HG02763 (cell line): ENCODE measurements around the gene ACOT4.
A peak's percentile ranks its signal among the peaks of the same experiment; 100 is the strongest.
"Not testable (repeated sequence)": the region's sequence is repeated elsewhere in the genome, so short reads cannot be mapped to it uniquely, and the experiment has no call there.

ENCODE experiments used
- ATAC-seq: cut with Tn5 transposase; IDR thresholded peaks from one replicate; pipeline ENCODE4 v1.9.1; 2021; ENCODE audit warnings: mild to moderate bottlenecking, moderate library complexity; ENCODE audit not compliant: unreplicated experiment

The ACOT4 gene

DNA sequence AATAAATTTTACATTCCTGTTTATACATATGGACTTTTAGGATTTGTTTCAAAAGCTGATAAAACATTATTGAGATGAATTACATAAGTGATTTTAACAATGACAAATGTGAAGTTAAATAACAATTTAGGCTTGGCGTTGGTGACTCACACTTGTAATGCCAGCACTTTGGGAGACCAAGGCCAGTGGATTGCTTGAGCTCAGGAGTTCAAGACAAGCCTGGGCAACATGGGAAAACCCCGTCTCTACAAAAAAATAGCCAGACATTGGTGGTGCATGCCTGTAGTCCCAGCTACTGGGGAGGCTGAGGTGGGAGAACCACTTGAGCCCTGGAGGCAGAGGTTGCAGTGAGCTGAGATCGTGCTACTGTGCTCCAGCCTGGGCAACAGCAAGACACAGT is 15.3 kb upstream of the ACOT4 start:
- ATAC-seq: no peak

DNA sequence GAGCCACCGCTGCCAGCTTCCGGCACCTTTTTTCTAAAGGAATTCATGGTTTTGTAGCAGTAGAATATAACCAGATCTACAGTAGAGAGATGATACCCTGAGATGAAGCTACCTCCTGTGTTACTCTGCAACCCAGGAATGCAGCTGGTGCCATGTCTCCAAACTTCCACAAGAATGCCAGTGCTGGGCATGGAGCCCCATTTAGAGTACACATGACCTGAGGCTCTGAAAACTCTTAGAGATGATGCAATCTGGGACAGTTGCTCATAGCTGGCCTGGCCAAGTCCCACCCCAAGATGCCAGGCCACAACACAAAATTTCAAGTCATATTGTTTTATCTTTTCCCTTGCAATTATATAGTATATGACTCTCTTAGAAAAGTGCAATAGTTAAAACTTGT is 14.5 kb upstream of the ACOT4 start:
- ATAC-seq: not testable (repeated sequence)

DNA sequence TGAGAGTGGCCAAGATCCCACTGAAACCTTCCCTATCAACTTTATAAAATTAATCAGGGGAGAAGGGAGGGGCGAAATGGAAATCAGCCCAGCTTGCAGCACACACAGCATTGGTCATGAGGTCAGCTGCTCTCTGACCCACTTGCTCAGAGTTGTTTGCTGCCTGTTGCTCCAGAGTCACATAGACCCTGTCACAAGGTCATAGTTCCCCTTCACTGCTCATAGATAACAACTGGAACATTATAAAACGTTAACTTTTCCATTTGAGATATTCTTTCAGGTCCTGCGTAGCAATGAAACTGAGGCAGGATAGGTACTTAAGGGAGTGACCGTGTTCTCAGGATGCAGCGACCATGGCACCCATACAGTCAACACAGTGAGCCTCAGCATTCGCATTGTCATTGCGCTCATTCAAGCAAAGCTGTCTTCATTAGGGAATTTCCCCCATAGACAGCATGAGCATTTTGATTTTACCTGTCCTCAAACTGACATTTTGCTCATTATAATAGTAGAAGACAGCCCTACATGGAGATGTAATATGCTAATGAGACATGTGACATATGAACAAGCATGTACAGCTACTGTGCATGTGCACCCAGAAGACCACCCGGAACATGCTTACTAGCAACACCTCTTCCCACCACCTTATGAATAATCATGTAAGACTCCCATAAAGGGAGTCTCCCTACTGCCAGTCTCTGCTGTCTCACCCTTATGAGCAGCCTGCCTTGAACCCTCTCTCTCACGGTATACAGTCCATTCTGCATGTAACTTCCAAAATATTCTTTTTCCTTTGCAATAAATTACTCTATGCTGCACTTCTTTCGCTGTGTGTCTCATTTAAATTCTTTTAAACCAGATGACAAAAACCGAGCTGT is 9.3 kb upstream of the ACOT4 start:
- ATAC-seq: not testable (repeated sequence)

DNA sequence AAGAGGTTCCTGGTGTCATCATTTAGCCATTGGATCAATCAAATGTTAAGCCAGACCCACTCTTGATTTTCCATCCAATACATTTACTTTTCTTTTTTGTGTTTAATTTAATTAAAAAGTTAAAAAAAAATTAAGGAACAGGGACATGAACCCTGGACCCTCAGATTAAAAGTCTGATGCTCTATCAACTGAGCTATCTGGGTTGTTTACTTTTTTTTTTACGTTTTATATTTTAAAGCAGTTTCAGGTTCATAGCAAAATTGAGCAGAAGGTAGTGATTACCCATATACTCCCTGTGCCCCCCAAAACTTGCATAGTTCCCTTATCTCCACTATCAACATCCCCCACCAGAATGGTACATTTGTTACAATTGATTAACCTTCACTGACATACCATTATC is 3.0 kb upstream of the ACOT4 start:
- ATAC-seq: no peak

DNA sequence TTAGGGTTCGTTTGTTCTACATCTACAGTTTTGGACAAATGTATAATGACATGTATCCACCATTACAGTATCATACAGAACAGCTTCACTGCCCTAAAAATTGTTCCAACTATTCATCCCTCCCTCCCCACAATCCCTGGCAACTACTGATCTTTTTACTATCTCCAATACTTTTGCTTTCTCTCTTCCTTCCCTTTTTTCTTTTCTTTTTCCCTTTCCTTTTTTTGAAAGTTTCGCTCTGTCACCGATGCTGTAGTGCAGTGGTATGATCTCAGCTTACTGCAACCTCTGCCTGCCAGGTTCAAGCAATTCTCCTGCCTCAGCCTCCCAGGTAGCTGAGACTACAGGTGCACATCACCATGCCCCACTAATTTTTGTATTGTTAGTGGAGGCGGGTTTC is 2.6 kb upstream of the ACOT4 start:
- ATAC-seq: no peak

DNA sequence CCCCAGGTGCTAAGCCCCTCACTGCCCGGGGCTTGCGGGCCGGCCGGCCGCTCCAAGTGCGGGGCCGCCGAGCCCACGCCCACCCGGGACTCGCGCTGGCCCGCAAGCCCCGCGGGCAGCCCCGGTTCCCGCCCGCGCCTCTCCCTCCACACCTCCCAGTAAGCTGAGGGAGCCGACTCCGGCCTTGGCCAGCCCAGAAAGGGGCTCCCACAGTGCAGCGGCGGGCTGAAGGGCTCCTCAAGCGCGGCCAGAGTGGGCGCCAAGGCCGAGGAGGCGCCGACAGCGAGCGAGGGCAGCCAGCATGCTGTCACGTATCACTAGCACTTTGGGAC is 1.0 kb upstream of the ACOT4 start:
- ATAC-seq: not testable (repeated sequence)

DNA sequence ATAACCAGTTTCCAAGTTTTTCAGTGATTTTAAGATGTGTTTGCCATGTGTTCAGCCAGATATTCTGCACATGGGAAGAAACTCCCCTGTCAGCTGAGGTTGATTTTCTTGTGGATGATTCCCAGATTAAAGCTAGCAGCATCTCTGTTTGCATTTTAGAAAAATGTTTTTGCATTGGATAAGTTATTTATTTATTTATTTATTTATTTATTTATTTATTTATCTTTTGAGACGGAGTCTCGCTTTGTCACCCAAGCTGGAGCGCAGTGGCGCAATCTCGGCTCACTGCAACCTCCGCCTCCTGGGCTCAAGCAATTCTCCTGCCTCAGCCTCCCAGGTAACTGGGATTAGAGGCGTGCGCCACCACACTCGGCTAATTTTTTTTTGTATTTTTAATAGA is 2.8 kb downstream of the ACOT4 start:
- ATAC-seq: no peak

DNA sequence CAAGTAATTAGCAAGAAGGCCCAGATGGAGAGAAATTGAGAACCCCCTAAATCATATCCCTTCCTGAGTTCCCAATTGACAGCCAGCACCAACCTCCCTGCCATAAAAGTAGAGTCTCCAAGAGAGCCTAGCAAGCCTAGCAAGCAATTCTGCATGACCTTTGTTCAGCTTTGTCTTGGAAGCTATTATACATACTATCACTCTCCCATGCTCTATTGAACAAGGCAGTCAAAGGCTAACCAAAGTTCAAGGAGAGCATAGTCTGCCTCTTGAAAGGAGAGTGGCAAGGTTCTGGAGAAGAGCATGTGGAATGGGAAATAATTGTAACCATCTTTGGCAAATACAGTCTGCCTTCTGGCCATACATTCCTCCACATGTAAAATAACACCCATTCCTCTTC is 7.8 kb downstream of the ACOT4 start:
- ATAC-seq: no peak

DNA sequence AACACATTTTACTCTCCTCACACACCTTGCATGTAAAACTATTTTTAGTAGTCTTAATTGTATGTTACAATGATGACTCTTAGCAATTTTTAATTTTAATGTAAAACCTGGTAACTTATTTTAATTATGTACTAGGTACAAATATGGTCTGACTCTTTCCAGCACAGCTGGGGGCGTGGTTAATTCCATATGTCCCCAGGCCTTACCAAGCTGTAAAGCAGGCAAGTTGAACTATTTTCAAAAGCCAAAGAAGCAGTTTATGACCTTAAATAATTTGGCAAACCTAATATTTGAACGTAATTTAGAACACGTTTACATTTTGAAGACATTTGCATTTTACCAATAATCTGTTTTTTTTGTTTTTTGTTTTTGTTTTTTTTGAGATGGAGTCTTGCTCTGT is 11.3 kb downstream of the ACOT4 start:
- ATAC-seq: no peak

DNA sequence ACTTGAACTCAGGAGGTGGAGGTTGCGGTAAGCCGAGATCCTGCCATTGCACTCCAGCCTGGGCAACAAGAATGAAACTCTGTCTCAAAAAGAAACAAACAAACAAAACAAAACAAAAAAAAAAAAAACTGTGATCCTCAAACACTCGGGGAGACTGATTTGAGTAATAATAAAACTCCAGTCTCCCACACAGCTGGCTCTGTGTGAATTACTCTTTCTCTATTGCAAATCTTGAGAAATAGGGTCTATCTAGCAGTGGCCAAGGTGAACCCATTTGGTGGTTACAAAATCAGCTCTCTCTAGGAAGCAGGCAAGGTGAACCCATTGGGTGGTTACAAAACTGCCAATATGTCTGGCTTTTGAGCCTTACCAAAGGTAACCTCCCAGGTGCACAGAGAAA is 14.6 kb downstream of the ACOT4 start:
- ATAC-seq: no peak

DNA sequence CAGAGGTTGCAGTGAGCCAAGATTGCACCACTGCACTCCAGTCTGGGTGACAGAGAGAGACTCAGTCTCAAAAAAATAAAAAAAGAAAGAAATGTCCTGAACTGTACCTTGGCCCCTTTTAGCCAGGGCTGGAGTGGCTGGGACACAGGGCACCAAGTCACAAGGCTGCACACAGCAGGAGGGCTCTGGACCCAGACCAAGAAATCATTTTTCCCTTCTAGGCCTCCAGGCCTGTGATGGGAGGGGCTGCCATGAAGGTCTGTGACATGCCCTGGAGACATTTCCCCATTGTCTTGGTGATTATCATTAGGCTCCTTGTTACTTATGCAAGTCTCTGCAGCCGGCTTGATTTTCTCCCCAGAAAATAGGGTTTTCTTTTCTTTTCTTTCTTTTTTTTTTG is 15.6 kb downstream of the ACOT4 start:
- no peak for ATAC-seq

DNA sequence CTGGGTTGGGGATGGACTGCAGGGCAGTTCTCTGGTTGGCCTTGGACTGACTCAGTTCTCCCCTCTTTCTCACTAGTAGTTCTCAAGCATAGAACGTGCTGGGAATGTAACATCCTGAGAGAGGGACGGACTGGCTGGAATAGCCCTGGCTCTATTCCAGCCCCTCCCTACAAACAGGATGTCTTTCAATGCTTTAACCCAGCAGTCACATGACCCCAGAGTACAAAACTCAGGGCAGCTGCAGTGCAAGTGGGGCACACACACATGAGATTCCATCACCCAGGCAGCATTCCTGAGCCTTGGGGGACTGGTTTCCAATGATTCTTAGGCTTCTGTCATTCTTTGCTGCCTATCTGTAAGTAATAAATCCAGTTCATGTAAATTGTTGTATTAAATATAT is 19.0 kb downstream of the ACOT4 start:
- no peak for ATAC-seq

DNA sequence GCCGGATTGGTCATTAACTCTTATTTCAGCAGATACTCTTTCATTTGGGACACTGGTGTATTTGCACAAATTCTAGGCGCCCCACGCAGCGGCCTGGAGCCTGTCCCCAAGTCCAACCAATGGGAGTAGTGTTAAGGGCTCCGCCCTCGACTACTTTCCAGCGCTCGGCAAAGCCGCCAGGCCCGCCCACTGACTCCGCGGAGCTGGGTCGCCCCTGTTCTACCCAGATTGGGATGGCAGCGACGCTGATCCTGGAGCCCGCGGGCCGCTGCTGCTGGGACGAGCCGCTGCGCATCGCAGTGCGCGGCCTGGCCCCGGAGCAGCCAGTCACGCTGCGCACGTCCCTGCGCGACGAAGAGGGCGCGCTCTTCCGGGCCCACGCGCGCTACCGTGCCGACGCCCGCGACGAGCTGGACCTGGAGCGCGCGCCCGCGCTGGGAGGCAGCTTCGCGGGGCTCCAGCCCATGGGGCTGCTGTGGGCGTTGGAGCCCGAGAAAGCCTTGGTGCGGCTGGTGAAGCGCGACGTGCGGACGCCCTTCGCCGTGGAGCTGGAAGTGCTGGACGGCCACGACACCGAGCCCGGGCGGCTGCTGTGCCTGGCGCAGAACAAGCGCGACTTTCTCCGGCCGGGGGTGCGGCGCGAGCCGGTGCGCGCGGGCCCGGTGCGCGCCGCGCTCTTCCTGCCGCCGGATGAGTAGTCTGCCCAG is 20.8 kb downstream of the ACOT4 start, which contains the start of gene ACOT6:
Gene ACOT6, plus strand, starts transcription at position 179 of the 707 bp plus-strand sequence. Its CDS starts 55 bp downstream, at position 234.
- peak; percentile 71 for ATAC-seq

DNA sequence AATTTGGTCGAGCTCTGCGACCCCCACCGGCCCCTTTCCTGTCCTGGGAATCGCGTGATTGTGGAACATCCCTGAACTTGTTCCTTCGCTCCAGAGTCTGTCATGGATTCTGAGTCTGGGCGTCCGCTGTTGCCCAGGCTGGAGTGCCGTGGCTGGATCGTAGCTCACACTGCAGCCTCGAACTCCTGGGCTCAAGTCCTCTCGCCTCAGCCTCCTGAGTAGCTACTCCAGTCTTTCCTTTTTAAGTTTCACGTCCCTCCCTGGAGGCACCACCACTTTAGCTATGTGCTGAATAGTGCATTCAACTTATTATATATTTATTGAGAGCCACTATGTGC is 21.3 kb downstream of the ACOT4 start:
- ATAC-seq: no peak

DNA sequence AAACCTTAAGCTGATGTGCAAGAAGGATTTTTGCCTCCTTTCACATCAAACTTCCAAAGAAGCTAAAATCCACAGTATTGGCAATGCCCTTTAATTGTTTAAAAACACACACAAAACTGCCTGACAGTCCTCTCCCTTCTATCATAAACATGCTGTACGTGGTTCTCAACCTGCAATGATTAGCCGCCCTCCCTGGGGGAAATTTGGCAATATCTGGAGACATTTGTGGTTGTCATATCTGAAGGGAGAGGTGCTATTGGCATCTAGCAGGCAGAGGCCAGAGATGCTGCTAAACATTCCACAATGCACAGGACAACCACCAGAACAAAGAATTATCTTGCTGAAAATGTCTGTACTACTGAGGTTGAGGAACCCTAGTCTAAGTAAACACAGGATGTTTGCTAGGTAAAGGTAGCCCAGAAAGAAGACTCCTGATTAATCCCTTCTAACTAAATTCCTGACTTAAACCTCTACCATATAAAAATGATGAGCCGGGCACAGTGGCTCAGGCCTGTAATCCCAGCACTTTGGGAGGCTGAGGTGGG is 21.8 kb downstream of the ACOT4 start:
- ATAC-seq: no peak

DNA sequence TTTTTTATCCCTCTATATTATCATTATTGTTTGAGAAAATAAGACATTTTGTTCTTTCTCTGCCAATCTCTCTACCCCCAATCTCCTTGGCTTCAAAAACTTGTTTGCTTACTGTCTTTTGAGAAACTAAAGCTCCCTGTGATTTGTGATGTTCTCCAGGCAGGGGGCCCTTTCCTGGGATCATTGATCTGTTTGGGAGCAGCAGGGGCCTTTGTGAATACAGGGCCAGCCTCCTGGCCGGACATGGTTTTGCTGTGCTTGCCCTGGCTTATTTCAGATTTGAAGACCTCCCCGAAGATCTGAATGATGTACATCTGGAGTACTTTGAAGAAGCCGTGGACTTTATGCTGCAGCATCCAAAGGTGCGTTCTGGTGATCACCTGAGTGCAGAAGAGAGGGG is 25.2 kb downstream of the ACOT4 start:
- no peak for ATAC-seq

DNA sequence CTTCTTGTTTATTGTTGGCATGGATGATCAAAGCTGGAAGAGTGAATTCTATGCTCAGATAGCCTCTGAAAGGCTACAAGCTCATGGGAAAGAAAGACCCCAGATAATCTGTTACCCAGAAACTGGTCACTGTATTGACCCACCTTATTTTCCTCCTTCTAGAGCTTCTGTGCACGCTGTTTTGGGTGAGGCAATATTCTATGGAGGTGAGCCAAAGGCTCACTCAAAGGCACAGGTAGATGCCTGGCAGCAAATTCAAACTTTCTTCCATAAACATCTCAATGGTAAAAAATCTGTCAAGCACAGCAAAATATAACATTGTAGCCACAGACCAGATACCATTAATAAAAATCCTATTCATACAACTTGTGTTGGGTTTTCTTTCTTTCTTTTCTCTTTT is 27.9 kb downstream of the ACOT4 start:
- no peak for ATAC-seq

DNA sequence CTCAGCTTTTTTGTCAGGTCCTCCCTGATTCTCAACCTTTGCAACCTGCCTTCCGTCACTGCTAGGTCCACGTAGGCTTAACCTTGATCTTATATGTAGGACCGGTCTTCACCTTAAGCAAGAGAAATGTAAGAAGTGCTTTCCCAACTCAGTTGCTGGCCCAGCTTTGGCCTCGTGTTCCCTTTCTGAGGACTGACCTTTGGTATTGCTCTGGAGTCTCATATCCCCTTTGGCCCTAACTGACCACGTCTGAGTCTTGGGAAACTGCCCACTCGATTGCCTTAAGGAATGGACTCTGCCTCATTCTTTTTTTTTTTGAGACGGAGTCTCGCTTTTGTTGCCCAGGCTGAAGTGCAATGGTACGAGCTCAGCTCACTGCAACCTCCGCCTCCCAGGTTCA is 28.6 kb downstream of the ACOT4 start:
- ATAC-seq: no peak

DNA sequence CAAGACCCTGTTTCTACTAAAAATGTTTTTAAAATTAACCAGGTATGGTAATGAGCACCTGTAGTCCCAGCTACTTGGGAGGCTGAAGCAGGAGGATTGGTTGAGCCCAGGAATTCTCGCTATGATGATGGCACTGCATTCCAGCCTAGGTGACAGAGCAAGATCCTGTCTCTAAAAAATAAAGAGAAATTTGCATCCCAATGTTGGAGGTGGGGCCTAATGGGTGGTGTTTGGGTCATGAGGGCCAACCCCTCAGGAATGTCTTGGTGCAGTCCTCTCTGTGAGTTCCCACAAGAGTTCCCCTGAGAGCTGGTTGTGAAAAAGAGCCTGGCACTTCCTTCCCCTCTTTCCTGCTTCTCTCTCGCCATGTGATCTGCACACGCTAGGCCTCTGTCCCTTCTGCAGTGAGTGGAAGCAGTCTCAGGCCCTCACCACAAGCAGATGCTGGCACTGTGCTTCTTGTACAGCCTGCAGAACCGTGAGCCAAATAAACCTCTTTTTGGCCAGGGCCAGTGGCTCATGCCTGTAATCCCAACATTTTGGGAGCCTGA is 31.9 kb downstream of the ACOT4 start:
- no peak for ATAC-seq

DNA sequence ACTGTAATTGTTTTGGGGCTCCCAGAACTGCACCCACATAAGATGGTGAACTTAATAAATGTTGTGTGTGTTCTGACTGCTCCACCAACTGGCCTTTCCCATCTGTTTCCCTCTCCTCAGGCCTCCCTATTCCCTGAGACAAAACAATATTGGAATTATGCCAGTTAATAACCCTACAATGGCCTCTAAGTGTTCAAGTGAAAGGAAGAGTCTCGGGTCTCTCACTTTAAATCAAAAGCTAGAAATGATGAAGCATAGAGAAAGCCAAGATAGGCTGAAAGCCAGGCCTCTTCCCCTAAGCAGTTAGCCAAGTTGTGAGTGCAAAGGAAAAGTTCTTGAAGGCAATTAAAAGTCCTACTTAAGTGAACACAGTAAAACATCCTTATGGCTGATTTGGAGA is 34.0 kb downstream of the ACOT4 start:
- ATAC-seq: no peak

DNA sequence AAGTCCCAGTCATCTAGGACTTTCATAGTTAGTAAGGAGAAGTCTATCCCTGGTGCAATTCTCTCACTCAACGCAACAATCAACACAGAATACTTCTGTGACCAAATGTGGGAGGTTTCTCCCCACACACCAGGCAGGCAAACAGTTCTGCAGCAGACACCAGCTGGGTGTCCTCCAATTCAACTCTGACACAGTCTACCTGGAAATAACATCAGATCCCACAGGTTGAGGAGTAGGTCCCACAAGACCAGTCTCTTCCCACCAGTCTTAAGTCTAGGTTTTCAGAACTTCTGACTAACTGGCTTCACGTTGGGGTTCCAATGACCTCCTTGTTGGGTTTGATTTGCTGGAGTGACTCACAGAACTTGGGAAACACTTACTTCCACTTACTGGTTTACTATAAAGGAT is 35.5 kb downstream of the ACOT4 start:
- no peak for ATAC-seq
